Spinal cord (tissue), 10 donors: ENCODE measurements around the gene ART3. TPM values are rescaled to one million over a fixed set of nuclear protein-coding genes. Genes with fewer than 3 reads are reported as not detected.

Experiments
- DNase-seq, 6 donors: peaks; one replicate each; pipeline versions ENCODE4 v3.0.0 to v3.0.0-alpha.2; 2013 to 2015; ENCODE audit warnings: low spot score in 6 of 6, low read depth in 4 of 6
- H3K27ac ChIP-seq: one replicate; pipeline ENCODE4 v1.5.1; 2013; ENCODE audit warnings: low read depth, low read length, control low read depth
- H3K27me3 ChIP-seq: one replicate; pipeline ENCODE4 v1.6.1; 2013; ENCODE audit warnings: low read length; ENCODE audit not compliant: control insufficient read depth, insufficient read depth
- H3K36me3 ChIP-seq: one replicate; pipeline ENCODE4 v1.6.1; 2013; ENCODE audit warnings: low read length; ENCODE audit not compliant: control insufficient read depth, insufficient read depth
- H3K4me1 ChIP-seq: one replicate; pipeline ENCODE4 v1.6.1; 2013; ENCODE audit warnings: low read length; ENCODE audit not compliant: control insufficient read depth, insufficient read depth
- H3K4me3 ChIP-seq: one replicate; pipeline ENCODE4 v1.5.1; 2013; ENCODE audit warnings: low read depth, low read length, control low read depth
- H3K9me3 ChIP-seq: one replicate; pipeline ENCODE4 v1.6.1; 2013; ENCODE audit warnings: low read length; ENCODE audit not compliant: control insufficient read depth, insufficient read depth
- WGBS: methylation state at CpG from one replicate; pipeline ENCODE4 v1.1.5; 2013; ENCODE audit warnings: missing lambda C conversion rate; ENCODE audit not compliant: insufficient coverage; 5-methylcytosine and 5-hydroxymethylcytosine counted together
- polyA plus RNA-seq, 2 donors: library from polyadenylated mRNA; unstranded; fragments of 120-200 nt; gene quantifications; one replicate each; pipeline ENCODE4 v1.2.1, GENCODE V29; 2013; ENCODE audit not compliant: insufficient read length in 2 of 2
- total RNA-seq, 2 donors: library from RNA; depleted of rRNA in 1 of 2; stranded (reverse); fragments of 120-200 nt in 1 of 2; fragments of >200 nt in 1 of 2; gene quantifications; one replicate each; pipeline versions ENCODE4 v1.2.3 to v1.2.4, GENCODE V29; 2013 to 2014
- donor health status: healthy.

The ART3 gene
- total and polyA plus RNA-seq, 4 donors: 4.0 to 7.6 (median 4.2) TPM

DNA sequence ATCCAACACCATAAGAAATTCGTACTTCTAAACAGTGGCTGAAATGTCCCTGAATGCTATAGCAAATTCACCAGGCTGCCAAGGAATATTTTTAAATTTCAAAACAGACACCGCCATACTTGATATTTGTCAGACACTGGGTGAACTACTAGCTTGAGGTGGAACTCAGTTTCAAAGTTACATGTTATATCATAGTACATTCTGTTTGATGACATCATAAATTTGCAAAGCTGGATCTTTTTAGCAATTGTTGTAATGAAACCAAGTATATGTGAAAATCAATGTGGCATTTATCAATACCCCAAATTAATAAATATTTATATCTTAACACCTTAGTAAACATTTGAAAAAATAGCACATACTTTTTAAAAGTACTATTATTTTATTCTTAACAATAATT, 14.2 kb downstream of the ART3 start:
- Histone ChIP-seq H3K9me3 (no peaks in the 10 kb centered on the region), H3K4me1 (peaks cover 6% of the 10 kb centered on the region), H3K27me3 (no peaks in the 10 kb centered on the region), H3K36me3 (no peaks in the 10 kb centered on the region), H3K27ac (no peak overlapping the region), H3K4me3 (no peak overlapping the region)
- DNase-seq: no peak
- WGBS: no CpG with 5 or more reads among the region's 2 CpGs

DNA sequence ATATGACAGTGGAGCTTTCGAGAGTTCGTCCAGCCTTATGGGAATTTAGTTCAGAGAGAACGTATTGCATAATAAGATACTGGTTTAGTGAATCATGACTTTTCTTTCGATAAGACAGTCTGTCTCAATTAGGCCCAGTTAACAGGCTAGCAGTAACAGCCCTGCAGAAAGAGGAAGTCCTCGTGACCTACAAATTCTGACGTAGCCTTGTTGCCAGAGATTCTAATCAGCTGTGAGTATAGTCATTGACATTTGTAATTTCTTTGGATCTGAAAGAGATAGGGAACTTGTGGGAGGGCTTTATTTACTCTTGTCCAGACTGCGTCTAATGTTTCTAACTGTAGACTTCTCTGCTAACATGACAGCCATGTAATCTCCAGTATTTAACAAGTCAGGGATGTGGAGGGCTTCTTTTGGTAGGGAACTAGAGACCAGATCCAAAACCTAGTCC, 15.8 kb downstream of the ART3 start:
- WGBS: 66% methylated on average over 4 of the region's 7 CpGs
- Histone ChIP-seq H3K36me3 (no peaks in the 10 kb centered on the region), H3K9me3 (no peaks in the 10 kb centered on the region), H3K4me1 (peaks cover 6% of the 10 kb centered on the region), H3K4me3 (no peak overlapping the region), H3K27ac (no peak overlapping the region), H3K27me3 (no peaks in the 10 kb centered on the region)
- no peak for DNase-seq

DNA sequence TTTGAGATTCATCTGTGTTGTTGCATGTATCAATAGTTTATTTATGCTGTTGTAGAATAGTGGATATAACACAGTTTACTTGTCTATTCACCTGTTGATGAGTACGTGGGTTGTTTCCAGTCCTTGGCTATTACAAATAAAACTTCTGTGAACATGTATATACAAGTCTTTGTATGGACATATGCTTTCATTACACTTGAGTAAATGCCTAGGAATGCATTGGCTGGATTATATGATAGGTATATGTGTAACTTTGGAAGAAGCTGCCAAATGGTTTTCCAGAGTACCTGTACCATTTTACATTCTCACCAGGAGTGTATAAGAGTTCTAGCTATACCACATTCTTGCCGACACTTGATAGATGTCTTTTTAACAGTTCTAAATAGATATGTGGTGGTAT, 16.5 kb downstream of the ART3 start:
- Histone ChIP-seq H3K36me3 (no peaks in the 10 kb centered on the region), H3K9me3 (no peaks in the 10 kb centered on the region), H3K4me3 (no peak overlapping the region), H3K4me1 (peaks cover 6% of the 10 kb centered on the region), H3K27me3 (no peaks in the 10 kb centered on the region), H3K27ac (no peak overlapping the region)
- WGBS: no CpG with 5 or more reads among the region's 2 CpGs
- DNase-seq: no peak

DNA sequence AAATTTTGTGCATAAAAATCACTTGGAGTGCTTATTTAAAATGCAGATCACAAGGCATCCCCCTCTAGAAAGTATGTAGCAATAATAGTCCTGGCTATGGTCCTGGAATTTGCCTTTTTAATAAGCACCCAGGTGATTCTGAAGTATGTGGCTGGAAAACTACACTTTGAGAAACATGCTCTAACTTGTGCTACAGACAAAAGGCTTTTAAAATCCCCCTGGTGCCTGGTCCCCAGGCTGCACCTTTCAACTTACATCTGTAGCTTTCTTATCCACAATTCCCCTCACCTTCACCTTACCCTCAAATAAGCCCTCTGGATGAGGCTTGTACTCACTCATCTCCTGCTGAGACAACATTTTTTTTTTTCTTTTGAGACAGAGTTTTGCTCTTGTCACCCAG, 21.1 kb downstream of the ART3 start:
- H3K4me1 ChIP-seq: no peaks in the 10 kb centered on the region
- no peak overlapping the region for H3K4me3 ChIP-seq
- DNase-seq: no peak
- H3K27me3 ChIP-seq: no peaks in the 10 kb centered on the region
- H3K36me3 ChIP-seq: no peaks in the 10 kb centered on the region
- H3K27ac ChIP-seq: no peak overlapping the region
- H3K9me3 ChIP-seq: no peaks in the 10 kb centered on the region

DNA sequence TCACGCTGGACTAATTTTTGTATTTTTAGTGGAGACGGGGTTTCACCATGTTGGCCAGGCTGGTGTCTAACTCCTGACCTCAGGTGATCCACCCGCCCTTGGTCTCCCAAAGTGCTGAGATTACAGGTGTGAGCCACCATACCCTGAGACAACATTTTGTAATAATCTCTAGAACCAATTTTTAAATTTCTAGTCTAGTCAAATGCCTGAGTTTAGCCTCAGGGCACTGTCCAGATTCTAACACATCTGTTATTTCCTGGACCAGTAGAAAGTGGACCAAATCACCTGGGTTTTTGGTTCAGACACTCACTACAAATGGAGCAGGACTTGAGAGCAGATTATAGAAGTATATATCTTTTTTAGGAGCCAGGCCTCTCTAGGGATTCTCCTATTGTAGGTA, 21.6 kb downstream of the ART3 start:
- no peaks in the 10 kb centered on the region for H3K36me3 ChIP-seq

DNA sequence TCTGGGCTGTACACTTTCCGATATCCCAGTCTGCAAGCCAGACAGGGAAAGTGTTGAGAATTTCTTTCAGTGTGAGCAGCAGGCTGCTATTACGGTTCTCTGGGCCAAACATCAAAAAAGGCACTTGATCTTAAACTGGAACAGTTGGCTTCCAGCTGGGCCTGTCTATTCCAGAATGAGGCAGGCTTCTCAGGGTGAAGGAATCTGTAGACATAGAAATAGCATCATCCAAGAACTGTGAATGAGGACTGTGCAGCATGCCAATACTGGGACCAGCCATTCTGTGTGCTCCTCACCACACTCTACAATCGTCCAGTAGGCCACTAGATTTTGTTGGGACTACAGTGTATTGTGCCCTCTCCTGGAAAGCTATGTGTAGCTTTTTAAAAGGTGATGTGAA, 31.1 kb downstream of the ART3 start:
- Histone ChIP-seq H3K4me3 (no peak overlapping the region), H3K36me3 (no peaks in the 10 kb centered on the region), H3K27me3 (no peaks in the 10 kb centered on the region), H3K4me1 (no peaks in the 10 kb centered on the region), H3K9me3 (no peaks in the 10 kb centered on the region), H3K27ac (no peak overlapping the region)
- 10% methylated on average over 2 of the region's 3 CpGs for WGBS
- DNase-seq: peak; percentile 5 to 92 (median 14)

More for the DNA sequence above, 21.6 kb downstream of the ART3 start:
- H3K4me3 ChIP-seq: no peak overlapping the region
- no peaks in the 10 kb centered on the region for H3K4me1 ChIP-seq
- H3K27me3 ChIP-seq: no peaks in the 10 kb centered on the region
- no peaks in the 10 kb centered on the region for H3K9me3 ChIP-seq
- no peak for DNase-seq
- H3K27ac ChIP-seq: no peak overlapping the region
- WGBS: 100% methylated on average over 3 of the region's 3 CpGs

DNA sequence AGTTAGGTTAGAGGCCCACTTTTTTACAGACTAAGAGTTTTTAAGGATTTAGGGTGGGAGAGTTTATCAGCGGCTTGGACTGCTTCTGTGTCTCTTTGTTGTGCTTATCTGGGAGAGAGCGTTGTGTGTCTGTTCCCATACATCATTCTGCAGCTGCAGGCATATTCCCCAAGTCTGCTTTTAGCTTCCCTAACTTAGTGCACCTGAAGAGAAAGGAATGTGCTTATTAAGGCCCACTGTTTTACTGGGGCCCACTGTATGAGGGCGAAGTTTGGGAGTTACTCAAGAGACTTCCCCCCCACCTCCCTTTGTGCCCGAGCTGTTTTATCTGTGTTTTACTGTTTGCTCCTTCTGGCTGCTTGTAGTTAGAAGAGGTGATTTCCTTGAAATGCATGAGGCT, 31.9 kb downstream of the ART3 start:
- DNase-seq: peak in 1 of 6 donors; percentile 2
- Histone ChIP-seq H3K27ac (no peak overlapping the region), H3K27me3 (no peaks in the 10 kb centered on the region), H3K9me3 (no peaks in the 10 kb centered on the region), H3K36me3 (no peaks in the 10 kb centered on the region), H3K4me1 (no peaks in the 10 kb centered on the region), H3K4me3 (no peak overlapping the region)
- no CpG with 5 or more reads among the region's 4 CpGs for WGBS

DNA sequence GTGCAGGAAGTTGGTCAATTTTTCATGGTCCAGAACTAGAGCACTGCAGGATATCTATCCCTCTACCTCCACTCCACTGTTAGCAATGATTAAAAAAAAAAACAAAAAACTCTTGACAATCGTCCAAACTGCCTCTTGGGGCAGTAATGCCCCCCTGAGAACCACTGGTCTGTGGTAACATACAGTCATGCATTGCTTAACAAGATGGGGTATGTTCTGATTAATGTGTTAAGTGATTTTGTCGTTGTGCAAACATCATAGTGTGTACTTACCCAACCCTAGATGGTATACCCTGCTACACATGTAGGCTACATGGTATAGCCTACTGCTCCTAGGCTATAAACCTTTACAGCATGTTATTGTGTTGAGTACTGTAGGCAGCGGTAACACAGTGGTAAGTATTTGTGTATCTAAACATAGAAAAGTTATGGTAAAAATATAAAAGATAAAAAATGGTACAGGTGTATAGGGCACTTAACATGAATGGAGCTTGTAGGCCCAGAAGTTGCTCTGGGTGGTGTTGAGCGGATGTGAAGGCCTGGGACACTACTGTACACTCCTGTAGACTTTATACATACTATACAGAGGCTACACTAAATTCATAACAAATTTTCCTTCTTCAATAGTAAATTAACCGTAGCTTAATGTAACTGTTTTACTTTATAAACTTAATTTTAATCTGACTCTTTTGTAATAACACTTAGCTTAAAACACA, 34.1 kb downstream of the ART3 start:
- H3K27me3 ChIP-seq: no peaks in the 10 kb centered on the region
- H3K4me3 ChIP-seq: no peak overlapping the region
- no CpG with 5 or more reads among the region's 5 CpGs for WGBS
- no peaks in the 10 kb centered on the region for H3K4me1 ChIP-seq
- peaks cover under 1% of the 10 kb centered on the region for H3K36me3 ChIP-seq
- no peak overlapping the region for H3K27ac ChIP-seq
- H3K9me3 ChIP-seq: no peaks in the 10 kb centered on the region
- no peak for DNase-seq

DNA sequence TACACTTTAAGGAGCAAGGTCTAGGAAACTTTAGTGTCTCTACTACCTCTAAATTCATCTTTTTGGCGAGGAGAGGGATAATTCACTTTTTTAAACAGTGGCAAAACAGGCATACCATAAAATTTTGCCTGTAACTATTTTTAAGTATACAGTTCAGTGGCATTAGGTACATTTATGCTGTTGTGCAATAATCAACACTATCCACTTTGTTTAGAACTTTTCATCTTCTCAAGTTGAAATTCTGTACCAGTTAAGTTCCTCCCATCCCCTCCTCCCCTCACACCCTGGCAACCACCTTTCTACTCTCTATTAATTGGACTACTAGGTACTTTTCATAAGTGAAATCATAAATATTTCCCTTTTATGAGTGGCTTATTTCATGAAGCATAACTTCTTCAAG, 42.3 kb downstream of the ART3 start:
- Histone ChIP-seq H3K36me3 (peaks cover 21% of the 10 kb centered on the region), H3K4me1 (no peaks in the 10 kb centered on the region), H3K27ac (no peak overlapping the region), H3K27me3 (no peaks in the 10 kb centered on the region), H3K4me3 (no peak overlapping the region), H3K9me3 (no peaks in the 10 kb centered on the region)
- WGBS: no CpG with 5 or more reads among the region's 1 CpG
- DNase-seq: no peak

DNA sequence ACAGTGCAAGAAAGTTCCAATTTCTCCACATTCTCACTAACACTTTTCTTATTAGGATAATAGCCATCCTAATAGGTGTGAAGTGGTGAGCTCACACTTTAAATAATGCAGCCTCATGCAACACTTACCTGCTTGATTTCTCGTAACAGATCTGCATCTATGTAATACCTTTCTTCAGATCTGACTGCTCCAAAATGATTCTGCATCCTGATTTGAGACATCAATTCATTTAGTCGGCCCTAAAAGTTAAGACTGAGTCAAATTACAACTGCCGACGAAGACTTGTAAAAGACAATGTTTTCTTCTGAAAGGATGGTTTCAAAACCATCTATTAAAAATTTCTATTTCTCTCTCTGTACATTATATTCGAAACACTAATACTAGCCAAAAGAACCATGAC, 43.0 kb downstream of the ART3 start:
- H3K27me3 ChIP-seq: no peaks in the 10 kb centered on the region
- no CpG with 5 or more reads among the region's 5 CpGs for WGBS
- H3K4me1 ChIP-seq: no peaks in the 10 kb centered on the region
- no peak overlapping the region for H3K4me3 ChIP-seq
- H3K27ac ChIP-seq: no peak overlapping the region
- no peak for DNase-seq
- peaks cover 21% of the 10 kb centered on the region for H3K36me3 ChIP-seq
- no peaks in the 10 kb centered on the region for H3K9me3 ChIP-seq
